DOHH2 (cell line): ENCODE measurements around the gene DAZAP2.

Experiments used
- CTCF ChIP-seq: fragments of 200-600 bp; sonication (generic); IDR thresholded peaks from one replicate; pipeline ENCODE4 v1.5.1; 2014; ENCODE audit warnings: antibody characterized with exemption, mild to moderate bottlenecking, low read depth, low read length; ENCODE audit not compliant: poor library complexity, severe bottlenecking
- EZH2phosphoT487 ChIP-seq: fragments of 200-600 bp; sonication (generic); IDR thresholded peaks from 2 replicates; pipeline ENCODE4 v1.6.1; 2017; ENCODE audit warnings: borderline replicate concordance, mild to moderate bottlenecking, antibody characterized with exemption, low read length, moderate library complexity, mixed read lengths

GRCh38 chr12:51246254-51246853 lies 7.7 kb downstream of the DAZAP2 start:
- peak; percentile 30 for TF ChIP-seq CTCF
- no peak for TF ChIP-seq EZH2phosphoT487
